ENCODE data around the gene NOB1.
"Not testable (repeated sequence)": the region's sequence is repeated elsewhere in the genome, so short reads cannot be mapped to it uniquely, and the experiment has no call there.

The NOB1 gene

GRCh38 chr16:69744363-69745231 lies 10.1 kb downstream of the NOB1 start:
- DNase-seq (ENCODE audit: insufficient read length, low spot score) = no peak
- FAIRE-seq = no peak
- TF ChIP-seq SPI1 (IDR thresholded peaks at IDR 0.05; ENCODE audit: low read depth, low read length) (no peak), TAF1 (IDR thresholded peaks at IDR 0.05; ENCODE audit: low read depth, low read length) (no peak), POLR2A (IDR thresholded peaks at IDR 0.05; ENCODE audit: low read depth, low read length) (no peak; the same call in 1 of the 2 replicates), POLR2AphosphoS5 (IDR thresholded peaks at IDR 0.05; ENCODE audit: low read depth, low read length) (no peak; the same call in 1 of the 2 replicates)

GRCh38 chr16:69741951-69742904 lies 12.5 kb downstream of the NOB1 start:
- DNase-seq (ENCODE audit: insufficient read length, low spot score) (no peak), FAIRE-seq (no peak)
- no peak for TF ChIP-seq PAX5 (IDR thresholded peaks at IDR 0.05; ENCODE audit: insufficient read depth, low read length, severe bottlenecking)
- TF ChIP-seq POLR2A (IDR thresholded peaks at IDR 0.05; ENCODE audit: low read depth, low read length) = no peak
- no peak for TF ChIP-seq POLR2AphosphoS5 (IDR thresholded peaks at IDR 0.05; ENCODE audit: low read depth, low read length)
- no peak for TF ChIP-seq POU2F2 (IDR thresholded peaks at IDR 0.05; ENCODE audit: low read depth, low read length)
- no peak for TF ChIP-seq TAF1 (IDR thresholded peaks at IDR 0.05; ENCODE audit: low read depth, low read length)
- no peak for TF ChIP-seq SPI1 (IDR thresholded peaks at IDR 0.05; ENCODE audit: low read depth, low read length)

- no peak for DNase-seq (ENCODE audit: insufficient read length, low spot score)
- TF ChIP-seq PAX5 (IDR thresholded peaks at IDR 0.05; ENCODE audit: insufficient read depth, low read length, severe bottlenecking) (no peak), POU2F2 (IDR thresholded peaks at IDR 0.05; ENCODE audit: low read depth, low read length) (no peak), TAF1 (IDR thresholded peaks at IDR 0.05; ENCODE audit: low read depth, low read length) (no peak), SPI1 (IDR thresholded peaks at IDR 0.05; ENCODE audit: low read depth, low read length) (no peak), POLR2AphosphoS5 (IDR thresholded peaks at IDR 0.05; ENCODE audit: low read depth, low read length) (no peak), POLR2A (IDR thresholded peaks at IDR 0.05; ENCODE audit: low read depth, low read length) (no peak)
- no peak for FAIRE-seq
Measured at GRCh38 chr16:69741519-69741918, 13.2 kb downstream of the NOB1 start.

- no peak for TF ChIP-seq POU2F2 (IDR thresholded peaks at IDR 0.05; ENCODE audit: low read depth, low read length)
- no peak for TF ChIP-seq PAX5 (IDR thresholded peaks at IDR 0.05; ENCODE audit: insufficient read depth, low read length, severe bottlenecking)
- no peak for TF ChIP-seq POLR2A (IDR thresholded peaks at IDR 0.05; ENCODE audit: low read depth, low read length)
- no peak for TF ChIP-seq SPI1 (IDR thresholded peaks at IDR 0.05; ENCODE audit: low read depth, low read length)
- no peak for TF ChIP-seq TAF1 (IDR thresholded peaks at IDR 0.05; ENCODE audit: low read depth, low read length)
- TF ChIP-seq POLR2AphosphoS5 (IDR thresholded peaks at IDR 0.05; ENCODE audit: low read depth, low read length) = no peak
- DNase-seq (ENCODE audit: insufficient read length, low spot score) (no peak), FAIRE-seq (no peak)
Measured at GRCh38 chr16:69732101-69732500, 22.6 kb downstream of the NOB1 start.

- not testable (repeated sequence) for FAIRE-seq; DNase-seq (ENCODE audit: insufficient read length, low spot score)
Measured at GRCh38 chr16:69731280-69731679, 23.4 kb downstream of the NOB1 start.

GRCh38 chr16:69729030-69729429 lies 25.7 kb downstream of the NOB1 start:
- FAIRE-seq; DNase-seq (ENCODE audit: insufficient read length, low spot score): not testable (repeated sequence)

GRCh38 chr16:69727916-69728270 lies 26.8 kb downstream of the NOB1 start:
- TF ChIP-seq TAF1 (IDR thresholded peaks at IDR 0.05; ENCODE audit: low read depth, low read length) (no peak), SPI1 (IDR thresholded peaks at IDR 0.05; ENCODE audit: low read depth, low read length) (no peak), POU2F2 (IDR thresholded peaks at IDR 0.05; ENCODE audit: low read depth, low read length) (no peak), PAX5 (IDR thresholded peaks at IDR 0.05; ENCODE audit: insufficient read depth, low read length, severe bottlenecking) (no peak), POLR2A (IDR thresholded peaks at IDR 0.05; ENCODE audit: low read depth, low read length) (no peak), POLR2AphosphoS5 (IDR thresholded peaks at IDR 0.05; ENCODE audit: low read depth, low read length) (no peak)
- no peak for FAIRE-seq
- DNase-seq (ENCODE audit: insufficient read length, low spot score) = no peak

GRCh38 chr16:69726313-69727060 lies 28.2 kb downstream of the NOB1 start, which contains the start of gene NQO1:
NQO1 (minus strand) TSS chr16:69726560; CDS start chr16:69726439, 121 bp downstream.
- TF ChIP-seq POLR2AphosphoS5 (IDR thresholded peaks at IDR 0.05; ENCODE audit: low read depth, low read length) (peak; percentile 90), SPI1 (IDR thresholded peaks at IDR 0.05; ENCODE audit: low read depth, low read length) (peak; percentile 14; the same call in 1 of the 2 replicates), TAF1 (IDR thresholded peaks at IDR 0.05; ENCODE audit: low read depth, low read length) (peak; percentile 41; the same call in 1 of the 2 replicates), POLR2A (IDR thresholded peaks at IDR 0.05; ENCODE audit: low read depth, low read length) (peak; percentile 87), POU2F2 (IDR thresholded peaks at IDR 0.05; ENCODE audit: low read depth, low read length) (peak; percentile 32; the same call in 1 of the 2 replicates), PAX5 (IDR thresholded peaks at IDR 0.05; ENCODE audit: insufficient read depth, low read length, severe bottlenecking) (no peak)
- FAIRE-seq = peak; percentile 79
- peak; percentile 93 for DNase-seq (ENCODE audit: insufficient read length, low spot score)

Measured in GM12891 (cell line).